ENCODE results near the gene CASZ1. TPM values are rescaled to one million over a fixed set of nuclear protein-coding genes. Genes with fewer than 3 reads are reported as not detected.

CASZ1 gene
- total RNA-seq, 1 experiment from 2014 or later, result 3.9 TPM

DNA sequence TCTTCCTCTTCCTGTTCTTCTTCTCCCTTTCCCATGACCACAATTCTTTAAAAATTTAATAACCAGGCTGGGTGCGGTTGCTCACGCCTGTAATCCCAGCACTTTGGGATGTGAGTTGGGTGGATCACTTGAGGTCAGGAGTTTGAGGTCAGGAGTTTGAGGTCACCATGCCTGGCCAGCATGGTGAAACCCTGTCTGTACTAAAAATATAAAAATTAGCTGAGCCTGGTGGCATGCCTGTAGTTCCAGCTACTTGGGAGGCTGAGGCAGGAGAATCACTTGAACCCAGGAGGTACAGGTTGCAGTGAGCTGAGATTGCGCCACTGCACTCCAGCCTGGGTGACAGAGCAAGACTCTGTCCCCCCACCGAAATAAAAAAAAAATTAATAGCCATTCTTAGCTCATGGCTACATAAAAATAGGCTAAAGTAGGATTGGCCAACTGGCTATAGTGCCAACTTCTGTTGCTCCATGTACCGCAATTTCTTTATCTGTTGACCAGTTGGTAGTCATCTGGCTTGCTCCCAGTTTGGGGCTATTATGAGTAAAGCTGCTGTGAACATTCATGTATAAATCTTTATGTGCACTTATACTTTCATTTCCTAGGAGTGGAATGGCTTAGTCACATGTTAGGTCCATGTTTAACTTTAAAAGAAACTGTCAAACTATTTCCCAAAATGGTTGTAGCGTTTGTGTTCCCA, 185.4 kb downstream of the CASZ1 start:
- Histone ChIP-seq H3K79me2 (ENCODE audit: insufficient read depth, low read length) (no peaks in the 10 kb centered on the region), H3K4ac (ENCODE audit: low read depth, low read length) (no peak overlapping the region), H3K4me2 (ENCODE audit: insufficient read depth, insufficient read length, low read length) (no peak overlapping the region), H3K23me2 (ENCODE audit: insufficient read length, low read depth, low read length, poor library complexity, severe bottlenecking) (no peaks in the 10 kb centered on the region), H3K56ac (ENCODE audit: insufficient read length, low read depth, low read length) (no peak overlapping the region), H3K27me3 (ENCODE audit: insufficient read depth, low read length) (no peaks in the 10 kb centered on the region), H2AFZ (ENCODE audit: low read length) (no peak overlapping the region), H2BK20ac (ENCODE audit: low read depth, low read length, poor library complexity, severe bottlenecking) (no peak overlapping the region), H3K4me1 (ENCODE audit: insufficient read depth, low read length) (no peaks in the 10 kb centered on the region; the same call in 1 of the 2 replicates), H3K9me3 (ENCODE audit: control insufficient read depth, low read depth, low read length) (no peaks in the 10 kb centered on the region), H2BK12ac (ENCODE audit: insufficient read length, low read depth, low read length) (no peak overlapping the region), H3K14ac (ENCODE audit: insufficient read depth, low read length) (no peak overlapping the region), H4K5ac (ENCODE audit: insufficient read length, low read depth, low read length) (no peak overlapping the region), H4K20me1 (ENCODE audit: control insufficient read depth, insufficient read depth, insufficient read length) (no peaks in the 10 kb centered on the region), H4K8ac (replicated peaks; ENCODE audit: insufficient read length, low read depth, low read length) (no peak overlapping the region), H3K9ac (ENCODE audit: extremely low read depth, insufficient read length, low read length) (no peak overlapping the region), H2BK120ac (ENCODE audit: low read depth, low read length, poor library complexity, severe bottlenecking) (no peak overlapping the region), H3K18ac (ENCODE audit: insufficient read length, low read depth, low read length) (no peak overlapping the region), H2AK5ac (ENCODE audit: insufficient read length, low read length) (no peak overlapping the region), H4K91ac (ENCODE audit: insufficient read length, low read depth, low read length) (no peak overlapping the region), H3K23ac (ENCODE audit: insufficient read length, low read depth, low read length) (no peak overlapping the region), H3K79me1 (ENCODE audit: insufficient read depth, low read depth, low read length, poor library complexity, severe bottlenecking) (no peaks in the 10 kb centered on the region), H3K27ac (ENCODE audit: insufficient read length, low read depth, low read length) (no peak overlapping the region), H2BK5ac (ENCODE audit: insufficient read length, low read length) (no peak overlapping the region), H3T11ph (ENCODE audit: low read length) (no peak overlapping the region), H2BK15ac (ENCODE audit: low read depth, low read length) (no peak overlapping the region)
- Mint-ChIP-seq H3K9me3 (no peaks in the 10 kb centered on the region), H3K36me3 (ENCODE audit: insufficient read depth in 1 of 3, low read depth in 3 of 3) (no peaks in the 10 kb centered on the region), H3K27ac (0 out of 7 replicates have a peak overlapping the region, but pooled peaks of 1 of the 3 experiments have one; percentile 38), H3K27me3 (ENCODE audit: low read depth) (no peaks in the 10 kb centered on the region), H3K4me1 (peaks cover 22% of the 10 kb centered on the region in 2 experiments), H3K4me3 (no peak overlapping the region)
- TF ChIP-seq, protein P1, sequence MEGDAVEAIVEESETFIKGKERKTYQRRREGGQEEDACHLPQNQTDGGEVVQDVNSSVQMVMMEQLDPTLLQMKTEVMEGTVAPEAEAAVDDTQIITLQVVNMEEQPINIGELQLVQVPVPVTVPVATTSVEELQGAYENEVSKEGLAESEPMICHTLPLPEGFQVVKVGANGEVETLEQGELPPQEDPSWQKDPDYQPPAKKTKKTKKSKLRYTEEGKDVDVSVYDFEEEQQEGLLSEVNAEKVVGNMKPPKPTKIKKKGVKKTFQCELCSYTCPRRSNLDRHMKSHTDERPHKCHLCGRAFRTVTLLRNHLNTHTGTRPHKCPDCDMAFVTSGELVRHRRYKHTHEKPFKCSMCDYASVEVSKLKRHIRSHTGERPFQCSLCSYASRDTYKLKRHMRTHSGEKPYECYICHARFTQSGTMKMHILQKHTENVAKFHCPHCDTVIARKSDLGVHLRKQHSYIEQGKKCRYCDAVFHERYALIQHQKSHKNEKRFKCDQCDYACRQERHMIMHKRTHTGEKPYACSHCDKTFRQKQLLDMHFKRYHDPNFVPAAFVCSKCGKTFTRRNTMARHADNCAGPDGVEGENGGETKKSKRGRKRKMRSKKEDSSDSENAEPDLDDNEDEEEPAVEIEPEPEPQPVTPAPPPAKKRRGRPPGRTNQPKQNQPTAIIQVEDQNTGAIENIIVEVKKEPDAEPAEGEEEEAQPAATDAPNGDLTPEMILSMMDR (conservative IDR thresholded peaks at IDR 0.05), result no peak
- WGBS (ENCODE audit: extremely low coverage, insufficient read length, low lambda C conversion rate), result no CpG with 5 or more reads among the region's 6 CpGs
- no peak for DNase-seq

Data from H9 (cell line).